KMS-11 (cell line): ENCODE measurements around the gene BTBD9.
A peak's percentile ranks its signal among the peaks of the same experiment; 100 is the strongest.

Experiments
- H2AFZ ChIP-seq: fragments of 200-600 bp; sonication (generic); 2 replicates; pipeline ENCODE4 v1.6.1; 2016; ENCODE audit warnings: antibody characterized with exemption, mixed run types, low read depth
- H3K27ac ChIP-seq: fragments of 200-600 bp; sonication (generic); 2 replicates; pipeline ENCODE4 v1.6.1; 2016; ENCODE audit warnings: mild to moderate bottlenecking, mixed run types
- H3K27me3 ChIP-seq: fragments of 200-600 bp; sonication (generic); 2 replicates; pipeline ENCODE4 v1.6.1; 2017; ENCODE audit warnings: mild to moderate bottlenecking, low read depth, mixed run types, moderate library complexity; ENCODE audit not compliant: insufficient read depth
- H3K36me3 ChIP-seq: fragments of 200-600 bp; sonication (generic); 2 replicates; pipeline ENCODE4 v1.6.1; 2017; ENCODE audit warnings: mild to moderate bottlenecking, mixed run types; ENCODE audit not compliant: insufficient read depth
- H3K4me1 ChIP-seq: fragments of 200-600 bp; sonication (generic); 2 replicates; pipeline ENCODE4 v1.6.1; 2016; ENCODE audit warnings: mild to moderate bottlenecking, low read depth, mixed run types; ENCODE audit not compliant: poor library complexity, severe bottlenecking
- H3K4me2 ChIP-seq: fragments of 200-600 bp; sonication (generic); 2 replicates; pipeline ENCODE4 v1.7.0; 2016; ENCODE audit warnings: mild to moderate bottlenecking, mixed run types
- H3K4me3 ChIP-seq: fragments of 200-600 bp; sonication (generic); IDR thresholded peaks from 2 replicates; pipeline ENCODE4 v1.6.1; 2017; ENCODE audit warnings: low read depth, low read length, mixed read lengths; ENCODE audit not compliant: insufficient read depth
- H3K79me2 ChIP-seq: fragments of 200-600 bp; sonication (generic); 2 replicates; pipeline ENCODE4 v1.6.1; 2016; ENCODE audit warnings: low read depth, mixed run types; ENCODE audit not compliant: insufficient read depth
- H3K9ac ChIP-seq: fragments of 200-600 bp; sonication (generic); 2 replicates; pipeline ENCODE4 v1.6.1; 2016; ENCODE audit warnings: mild to moderate bottlenecking, mixed run types
- H4K20me1 ChIP-seq: fragments of 200-600 bp; sonication (generic); 2 replicates; pipeline ENCODE4 v1.6.1; 2016; ENCODE audit warnings: mild to moderate bottlenecking, mixed run types; ENCODE audit not compliant: insufficient read depth
- CTCF ChIP-seq: fragments of 200-600 bp; sonication (generic); conservative IDR thresholded peaks from 2 replicates; pipeline ENCODE4 v1.6.1; 2017; ENCODE audit warnings: low read depth, mild to moderate bottlenecking, antibody characterized with exemption, low read length, moderate library complexity, mixed read lengths

BTBD9 gene

GRCh38 chr6:38639498-38640215 is at the start of gene BTBD9:
Gene BTBD9, minus strand, starts transcription at chr6:38639929.
- H3K9ac ChIP-seq: peak within 1 kb of the TSS; percentile 79
- no peaks in the 10 kb centered on the region for H3K79me2 ChIP-seq
- TF ChIP-seq CTCF: no peak
- peak within 1 kb of the TSS; percentile 68 for H3K27ac ChIP-seq
- peaks cover 22% of the 10 kb centered on the region for H3K4me1 ChIP-seq
- H3K4me2 ChIP-seq: peak within 1 kb of the TSS; percentile 78
- no peaks in the 10 kb centered on the region for H4K20me1 ChIP-seq
- no peak within 1 kb of the TSS for H3K4me3 ChIP-seq
- no peaks in the 10 kb centered on the region for H3K27me3 ChIP-seq
- peak within 1 kb of the TSS; percentile 83 for H2AFZ ChIP-seq
- no peaks in the 10 kb centered on the region for H3K36me3 ChIP-seq

- TF ChIP-seq CTCF: no peak
- H3K4me2 ChIP-seq: no peak overlapping the region
Measured at GRCh38 chr6:38688579-38689087, 48.9 kb upstream of the BTBD9 start.

GRCh38 chr6:38687549-38687948 is 47.8 kb upstream of the BTBD9 start:
- Histone ChIP-seq H3K27ac (no peak overlapping the region), H3K79me2 (peaks cover 17% of the 10 kb centered on the region), H2AFZ (no peak overlapping the region), H3K27me3 (no peaks in the 10 kb centered on the region), H3K4me3 (no peak overlapping the region), H4K20me1 (no peaks in the 10 kb centered on the region), H3K36me3 (no peaks in the 10 kb centered on the region), H3K4me2 (no peak overlapping the region), H3K9ac (no peak overlapping the region), H3K4me1 (peaks cover 9% of the 10 kb centered on the region)
- TF ChIP-seq CTCF: no peak

More at GRCh38 chr6:38688579-38689087, 48.9 kb upstream of the BTBD9 start:
- no peak overlapping the region for H2AFZ ChIP-seq
- no peaks in the 10 kb centered on the region for H3K36me3 ChIP-seq
- peaks cover 9% of the 10 kb centered on the region for H3K4me1 ChIP-seq
- no peak overlapping the region for H3K9ac ChIP-seq
- no peak overlapping the region for H3K4me3 ChIP-seq
- peaks cover 17% of the 10 kb centered on the region for H3K79me2 ChIP-seq
- H4K20me1 ChIP-seq: no peaks in the 10 kb centered on the region
- no peaks in the 10 kb centered on the region for H3K27me3 ChIP-seq
- no peak overlapping the region for H3K27ac ChIP-seq

GRCh38 chr6:38687043-38687353 is 47.3 kb upstream of the BTBD9 start:
- Histone ChIP-seq H3K27ac (no peak overlapping the region), H3K36me3 (no peaks in the 10 kb centered on the region), H2AFZ (no peak overlapping the region), H3K79me2 (peaks cover 17% of the 10 kb centered on the region), H4K20me1 (no peaks in the 10 kb centered on the region), H3K9ac (no peak overlapping the region), H3K4me1 (peaks cover 9% of the 10 kb centered on the region), H3K4me3 (no peak overlapping the region), H3K4me2 (no peak overlapping the region), H3K27me3 (no peaks in the 10 kb centered on the region)
- no peak for TF ChIP-seq CTCF
